ENCODE data around the gene RIPOR3. TPM values are rescaled to one million over a fixed set of nuclear protein-coding genes. Genes with fewer than 3 reads are reported as not detected.
"Not testable (repeated sequence)": the region's sequence is repeated elsewhere in the genome, so short reads cannot be mapped to it uniquely, and the experiment has no call there.

RIPOR3 gene
- total and polyA plus RNA-seq, 2 donors from 2014 or later, result 10.5 to 14.6 TPM

DNA sequence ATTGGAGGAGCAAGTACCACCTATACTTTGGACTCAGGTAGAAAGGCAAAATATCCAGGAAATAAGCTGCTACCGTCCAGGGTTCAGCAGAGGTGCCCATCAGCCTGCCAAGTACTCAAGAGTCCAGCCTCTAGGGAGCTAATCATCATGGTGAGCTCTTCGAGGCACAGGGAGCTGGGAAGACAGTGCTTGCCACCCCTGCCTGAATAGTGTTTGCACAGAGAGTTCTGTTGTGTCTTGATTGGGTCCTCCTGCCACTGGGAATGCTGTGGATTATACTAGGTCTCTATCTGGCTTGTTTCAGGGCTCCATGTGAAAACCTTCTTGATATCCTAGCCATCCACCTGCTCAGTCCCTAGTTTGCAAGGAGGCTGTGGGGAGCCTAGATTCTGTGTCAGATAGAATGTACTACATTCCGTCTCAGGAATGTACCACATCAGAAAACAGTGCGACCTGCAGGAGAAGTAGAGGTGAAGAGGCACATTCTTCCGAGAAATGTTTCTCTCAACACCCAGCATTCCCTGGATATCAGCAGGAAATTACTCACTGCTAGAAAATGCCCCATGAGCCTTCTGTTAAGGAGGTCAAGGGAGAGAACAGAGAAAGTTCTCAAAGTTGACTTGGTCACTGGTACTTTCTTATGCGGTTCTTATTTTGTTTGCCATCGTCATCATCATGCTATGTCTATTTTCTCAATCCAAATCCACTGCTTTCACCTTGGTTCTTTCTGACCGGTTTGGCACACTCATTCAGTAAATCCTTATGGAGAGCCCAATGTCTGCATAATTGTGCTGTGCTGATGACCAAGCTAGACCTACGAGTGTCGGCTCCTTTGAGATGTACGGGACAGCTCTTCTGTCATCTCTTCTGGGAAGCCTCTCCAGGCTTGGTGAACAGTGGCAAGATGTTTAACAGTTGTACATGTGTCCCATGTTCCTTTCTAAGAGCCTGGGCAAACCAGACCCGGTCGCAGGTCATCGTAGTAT lies 150.4 kb downstream of the RIPOR3 start:
- H3K27ac ChIP-seq (ENCODE audit: low read depth in 2 of 2, low read length in 2 of 2), result peak overlapping the region; percentile 82 to 83
- no peaks in the 10 kb centered on the region for H3K36me3 ChIP-seq (ENCODE audit: control insufficient read depth in 2 of 3, insufficient read depth in 3 of 3, low read length in 3 of 3)
- intact Hi-C loops (cut with DNase I), result no loop called here
- H3K4me1 ChIP-seq (ENCODE audit: control insufficient read depth in 2 of 3, insufficient read depth in 2 of 3, low read depth in 1 of 3, low read length in 3 of 3), result peaks cover 0 to 23% (median 22%) of the 10 kb centered on the region in 3 donors
- peak overlapping the region in 2 of 3 donors; percentile 8 to 20 for H3K4me3 ChIP-seq (ENCODE audit: low read length in 3 of 3)
- peak in 2 of 5 donors; percentile 17 to 51 for DNase-seq
- FAIRE-seq, result peak; percentile 57
- H3K27me3 ChIP-seq (ENCODE audit: control insufficient read depth, insufficient read depth, low read length), result no peaks in the 10 kb centered on the region
- H3K9ac ChIP-seq (ENCODE audit: low read length in 3 of 3), result peak overlapping the region in 1 of 3 donors; percentile 53
- H3K9me3 ChIP-seq (ENCODE audit: control insufficient read depth in 2 of 3, insufficient read depth in 1 of 3, low read length in 3 of 3), result no peaks in the 10 kb centered on the region
- TF ChIP-seq, protein P1, sequence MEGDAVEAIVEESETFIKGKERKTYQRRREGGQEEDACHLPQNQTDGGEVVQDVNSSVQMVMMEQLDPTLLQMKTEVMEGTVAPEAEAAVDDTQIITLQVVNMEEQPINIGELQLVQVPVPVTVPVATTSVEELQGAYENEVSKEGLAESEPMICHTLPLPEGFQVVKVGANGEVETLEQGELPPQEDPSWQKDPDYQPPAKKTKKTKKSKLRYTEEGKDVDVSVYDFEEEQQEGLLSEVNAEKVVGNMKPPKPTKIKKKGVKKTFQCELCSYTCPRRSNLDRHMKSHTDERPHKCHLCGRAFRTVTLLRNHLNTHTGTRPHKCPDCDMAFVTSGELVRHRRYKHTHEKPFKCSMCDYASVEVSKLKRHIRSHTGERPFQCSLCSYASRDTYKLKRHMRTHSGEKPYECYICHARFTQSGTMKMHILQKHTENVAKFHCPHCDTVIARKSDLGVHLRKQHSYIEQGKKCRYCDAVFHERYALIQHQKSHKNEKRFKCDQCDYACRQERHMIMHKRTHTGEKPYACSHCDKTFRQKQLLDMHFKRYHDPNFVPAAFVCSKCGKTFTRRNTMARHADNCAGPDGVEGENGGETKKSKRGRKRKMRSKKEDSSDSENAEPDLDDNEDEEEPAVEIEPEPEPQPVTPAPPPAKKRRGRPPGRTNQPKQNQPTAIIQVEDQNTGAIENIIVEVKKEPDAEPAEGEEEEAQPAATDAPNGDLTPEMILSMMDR (IDR thresholded peaks at IDR 0.05; ENCODE audit: borderline replicate concordance, extremely low read depth, insufficient read depth), result no peak

DNA sequence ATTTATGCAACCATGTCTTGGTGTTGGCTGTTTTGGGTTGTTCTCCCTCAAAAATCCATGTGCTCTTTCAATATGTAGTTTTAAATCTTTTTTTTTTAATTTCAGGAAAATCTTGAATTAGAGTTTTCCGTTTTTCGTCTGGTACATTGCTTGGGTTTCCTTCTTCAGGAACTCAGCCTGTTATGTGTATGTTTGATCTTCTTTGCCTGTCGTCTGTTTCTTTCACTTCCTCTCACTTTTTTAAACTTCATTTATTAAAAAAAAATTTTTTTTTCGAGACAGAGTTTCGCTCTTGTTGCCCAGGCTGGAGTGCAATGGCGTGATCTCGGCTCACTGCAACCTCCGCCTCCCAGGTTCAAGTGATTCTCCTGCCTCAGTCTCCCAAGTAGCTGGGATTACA lies 151.5 kb downstream of the RIPOR3 start:
- H3K4me1 ChIP-seq (ENCODE audit: control insufficient read depth in 2 of 3, insufficient read depth in 2 of 3, low read depth in 1 of 3, low read length in 3 of 3), result peaks cover 0 to 25% (median 22%) of the 10 kb centered on the region in 3 donors
- H3K9me3 ChIP-seq (ENCODE audit: control insufficient read depth in 2 of 3, insufficient read depth in 1 of 3, low read length in 3 of 3); H3K36me3 ChIP-seq (ENCODE audit: control insufficient read depth in 2 of 3, insufficient read depth in 3 of 3, low read length in 3 of 3); DNase-seq; FAIRE-seq; H3K9ac ChIP-seq (ENCODE audit: low read length in 3 of 3); H3K27ac ChIP-seq (ENCODE audit: low read depth in 2 of 2, low read length in 2 of 2); H3K27me3 ChIP-seq (ENCODE audit: control insufficient read depth, insufficient read depth, low read length); H3K4me3 ChIP-seq (ENCODE audit: low read length in 3 of 3); intact Hi-C loops (cut with DNase I): not testable (repeated sequence)

DNA sequence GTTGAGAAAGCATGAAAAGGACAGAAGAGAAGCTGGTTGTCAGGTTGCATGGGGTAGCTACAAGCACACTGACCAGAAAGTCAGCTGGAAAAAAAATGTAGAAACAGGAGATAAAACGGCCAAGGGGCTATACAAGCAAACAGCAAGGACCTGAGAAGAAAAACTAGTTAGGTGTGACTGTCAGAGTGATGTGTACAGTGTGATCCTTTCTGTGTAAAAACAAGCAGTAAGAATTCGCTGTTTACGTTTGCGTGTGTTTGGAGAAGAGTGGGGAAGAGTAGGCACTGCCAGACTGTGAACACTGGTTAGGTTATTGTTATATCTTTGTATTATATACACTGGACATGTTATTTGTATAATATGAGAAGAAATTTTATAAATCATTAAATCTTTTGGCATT lies 153.1 kb downstream of the RIPOR3 start:
- H3K36me3 ChIP-seq (ENCODE audit: control insufficient read depth in 2 of 3, insufficient read depth in 3 of 3, low read length in 3 of 3), result no peaks in the 10 kb centered on the region
- H3K9ac ChIP-seq (ENCODE audit: low read length in 3 of 3), result no peak overlapping the region
- H3K27ac ChIP-seq (ENCODE audit: low read depth in 2 of 2, low read length in 2 of 2), result peak overlapping the region in 1 of 2 donors; percentile 35
- TF ChIP-seq, protein P1 (IDR thresholded peaks at IDR 0.05; ENCODE audit: borderline replicate concordance, extremely low read depth, insufficient read depth), result no peak
- H3K27me3 ChIP-seq (ENCODE audit: control insufficient read depth, insufficient read depth, low read length), result no peaks in the 10 kb centered on the region
- H3K4me3 ChIP-seq (ENCODE audit: low read length in 3 of 3), result no peak overlapping the region
- DNase-seq, result no peak
- peaks cover 0 to 26% (median 22%) of the 10 kb centered on the region in 3 donors for H3K4me1 ChIP-seq (ENCODE audit: control insufficient read depth in 2 of 3, insufficient read depth in 2 of 3, low read depth in 1 of 3, low read length in 3 of 3)
- intact Hi-C loops (cut with DNase I), result no loop called here
- no peaks in the 10 kb centered on the region for H3K9me3 ChIP-seq (ENCODE audit: control insufficient read depth in 2 of 3, insufficient read depth in 1 of 3, low read length in 3 of 3)
- FAIRE-seq, result no peak

DNA sequence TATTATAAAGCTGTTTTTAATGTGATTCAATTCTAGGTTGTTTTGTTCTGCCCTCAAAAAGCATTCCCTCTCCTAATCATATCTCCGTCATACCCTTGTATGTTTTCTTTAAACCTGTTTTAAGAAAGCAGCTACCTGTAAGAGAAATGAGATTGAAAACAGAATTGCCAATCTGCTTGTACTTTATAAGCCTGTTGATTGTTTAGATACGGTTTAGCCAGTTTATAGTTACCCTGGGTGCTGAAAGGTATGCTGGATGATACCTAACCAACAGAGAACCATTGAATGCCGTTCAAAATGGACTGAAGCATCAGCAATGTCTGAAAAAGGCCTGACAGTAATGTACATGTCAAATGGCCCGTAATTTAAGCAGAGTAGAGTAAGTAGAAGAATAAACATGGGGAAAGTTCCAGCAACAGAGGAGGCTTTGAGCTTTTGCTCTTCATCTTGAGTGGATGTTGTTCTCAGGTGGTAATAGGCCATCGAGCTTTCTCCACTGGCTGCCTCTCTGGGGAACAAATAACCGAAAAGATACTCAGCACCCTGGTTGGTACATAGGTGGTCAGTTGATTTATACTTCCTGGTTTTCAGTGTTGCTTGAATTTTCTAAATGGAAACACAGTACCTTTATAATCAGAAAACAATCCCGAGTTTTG lies 153.7 kb downstream of the RIPOR3 start:
- intact Hi-C loops (cut with DNase I), result no loop called here
- Histone ChIP-seq H3K27me3 (ENCODE audit: control insufficient read depth, insufficient read depth, low read length) (no peaks in the 10 kb centered on the region), H3K9me3 (ENCODE audit: control insufficient read depth in 2 of 3, insufficient read depth in 1 of 3, low read length in 3 of 3) (no peaks in the 10 kb centered on the region), H3K4me1 (ENCODE audit: control insufficient read depth in 2 of 3, insufficient read depth in 2 of 3, low read depth in 1 of 3, low read length in 3 of 3) (peaks cover 0 to 26% (median 22%) of the 10 kb centered on the region in 3 donors), H3K27ac (ENCODE audit: low read depth in 2 of 2, low read length in 2 of 2) (no peak overlapping the region), H3K36me3 (ENCODE audit: control insufficient read depth in 2 of 3, insufficient read depth in 3 of 3, low read length in 3 of 3) (no peaks in the 10 kb centered on the region), H3K9ac (ENCODE audit: low read length in 3 of 3) (no peak overlapping the region), H3K4me3 (ENCODE audit: low read length in 3 of 3) (no peak overlapping the region)
- FAIRE-seq (no peak), DNase-seq (no peak)
- TF ChIP-seq, protein P1 (IDR thresholded peaks at IDR 0.05; ENCODE audit: borderline replicate concordance, extremely low read depth, insufficient read depth), result no peak

Data from kidney (tissue), 14 donors.